GM21360 (cell line): Measurements from ENCODE around the gene IL17B.
"Not testable (repeated sequence)": the region's sequence is repeated elsewhere in the genome, so short reads cannot be mapped to it uniquely, and the experiment has no call there.

Source experiments
- ATAC-seq: cut with Tn5 transposase; IDR thresholded peaks from one replicate; pipeline ENCODE4 v1.9.1; 2021; ENCODE audit warnings: mild to moderate bottlenecking, moderate library complexity; ENCODE audit not compliant: unreplicated experiment

IL17B gene

GRCh38 chr5:149403923-149404745, 25.0 kb upstream of the IL17B start:
- ATAC-seq, result no peak

- no peak for ATAC-seq
Measured at GRCh38 chr5:149402291-149402690, 23.2 kb upstream of the IL17B start.

- no peak for ATAC-seq
Measured at GRCh38 chr5:149401051-149401450, 22.0 kb upstream of the IL17B start.

- no peak for ATAC-seq
Measured at GRCh38 chr5:149400304-149400703, 21.2 kb upstream of the IL17B start.

- ATAC-seq, result no peak
Measured at GRCh38 chr5:149399775-149400174, 20.7 kb upstream of the IL17B start.

GRCh38 chr5:149398747-149399266, 19.7 kb upstream of the IL17B start:
- not testable (repeated sequence) for ATAC-seq

GRCh38 chr5:149397530-149397929, 18.4 kb upstream of the IL17B start:
- ATAC-seq, result no peak

- not testable (repeated sequence) for ATAC-seq
Measured at GRCh38 chr5:149394996-149395395, 15.9 kb upstream of the IL17B start.

- no peak for ATAC-seq
Measured at GRCh38 chr5:149392718-149393117, 13.6 kb upstream of the IL17B start.

- ATAC-seq, result no peak
Measured at GRCh38 chr5:149391524-149391923, 12.4 kb upstream of the IL17B start.

GRCh38 chr5:149391076-149391475, 12.0 kb upstream of the IL17B start:
- not testable (repeated sequence) for ATAC-seq

- no peak for ATAC-seq
Measured at GRCh38 chr5:149389552-149390495, 10.7 kb upstream of the IL17B start.

GRCh38 chr5:149388498-149389190, 9.6 kb upstream of the IL17B start:
- ATAC-seq, result no peak

- no peak for ATAC-seq
Measured at GRCh38 chr5:149387982-149388381, 8.9 kb upstream of the IL17B start.

GRCh38 chr5:149387081-149387631, 8.1 kb upstream of the IL17B start:
- ATAC-seq, result no peak

- no peak for ATAC-seq
Measured at GRCh38 chr5:149386166-149386565, 7.1 kb upstream of the IL17B start.

- no peak for ATAC-seq
Measured at GRCh38 chr5:149383399-149383798, 4.3 kb upstream of the IL17B start.

GRCh38 chr5:149382517-149383220, 3.6 kb upstream of the IL17B start:
- no peak for ATAC-seq

- ATAC-seq, result no peak
Measured at GRCh38 chr5:149381986-149382338, 2.9 kb upstream of the IL17B start.
